NCI-H1092 treated with DMSO at 0.1 percent for 48 hours (cell line): ENCODE data around the gene ENTPD7.
"Not testable (repeated sequence)": the region's sequence is repeated elsewhere in the genome, so short reads cannot be mapped to it uniquely, and the experiment has no call there.

Experiments used
- DNase-seq: peaks from one replicate; lab custom pipeline; 2025; lab: John Stamatoyannopoulos, UW

The ENTPD7 gene

GRCh38 chr10:99689461-99689860 is 30.2 kb downstream of the ENTPD7 start:
- DNase-seq = no peak

DNA sequence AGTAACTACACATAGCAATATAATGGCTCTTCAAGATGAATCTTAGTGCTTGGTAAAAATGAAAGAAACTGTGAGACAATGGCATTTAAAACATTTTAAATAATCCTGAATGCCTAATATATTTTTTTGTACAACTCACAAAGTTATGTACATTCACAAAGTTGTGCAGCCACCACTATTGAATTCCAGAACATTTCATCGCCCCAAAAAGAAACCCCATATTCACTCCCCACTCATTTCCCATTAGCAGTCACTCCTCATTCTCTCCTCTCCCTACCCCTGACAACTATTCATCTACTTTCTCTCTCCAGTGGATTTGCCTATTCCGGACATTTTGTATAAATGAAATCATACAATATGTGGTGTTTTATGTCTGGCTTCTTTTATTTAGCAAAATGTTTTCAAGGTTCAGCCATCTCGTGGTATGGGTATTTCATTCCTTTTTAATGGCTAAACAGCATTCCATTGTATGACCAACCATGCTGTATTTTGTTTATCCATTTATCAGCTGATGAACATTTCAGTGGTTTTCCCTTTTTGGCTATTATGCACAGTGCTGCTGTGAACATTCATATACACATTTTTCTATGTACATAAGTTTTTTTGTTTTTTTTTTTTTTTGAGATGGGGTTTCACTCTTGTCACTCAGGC is 34.7 kb downstream of the ENTPD7 start:
- no peak for DNase-seq

DNA sequence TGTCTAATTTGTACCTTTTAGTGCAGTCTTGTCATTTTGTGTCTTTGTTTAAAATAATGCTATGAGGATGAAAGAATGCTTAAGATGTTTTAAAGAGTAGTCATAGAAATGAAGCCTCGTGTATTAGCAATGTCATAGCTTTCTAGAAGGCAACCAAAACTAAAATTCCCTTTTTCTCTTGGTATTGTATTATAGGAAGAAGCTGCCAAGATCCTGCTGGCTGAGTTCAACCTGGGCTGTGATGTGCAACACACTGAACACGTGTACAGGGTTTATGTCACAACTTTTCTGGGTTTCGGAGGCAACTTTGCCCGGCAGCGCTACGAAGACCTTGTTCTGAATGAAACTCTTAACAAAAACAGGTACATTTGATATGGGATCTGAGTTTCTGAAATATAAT is 36.5 kb downstream of the ENTPD7 start:
- no peak for DNase-seq

DNA sequence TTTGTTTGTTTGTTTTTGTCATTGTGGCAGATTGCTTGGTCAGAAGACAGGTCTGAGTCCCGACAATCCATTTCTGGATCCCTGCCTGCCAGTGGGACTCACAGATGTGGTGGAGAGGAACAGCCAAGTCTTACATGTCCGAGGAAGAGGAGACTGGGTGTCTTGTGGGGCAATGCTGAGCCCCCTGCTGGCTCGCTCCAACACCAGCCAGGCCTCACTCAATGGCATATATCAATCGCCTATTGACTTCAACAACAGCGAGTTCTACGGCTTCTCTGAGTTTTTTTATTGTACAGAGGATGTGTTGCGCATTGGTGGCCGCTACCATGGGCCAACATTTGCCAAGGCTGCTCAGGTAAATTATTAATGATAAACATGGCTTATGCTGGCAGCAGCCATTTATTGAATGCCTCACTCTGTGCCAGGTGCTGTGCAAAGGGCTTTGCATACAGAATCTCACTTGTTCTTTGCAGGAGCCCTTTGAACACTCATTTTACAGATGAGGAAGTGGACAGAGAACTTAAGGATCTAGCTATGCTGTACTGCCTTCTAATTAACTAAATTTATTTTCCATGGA is 39.3 kb downstream of the ENTPD7 start:
- no peak for DNase-seq

DNA sequence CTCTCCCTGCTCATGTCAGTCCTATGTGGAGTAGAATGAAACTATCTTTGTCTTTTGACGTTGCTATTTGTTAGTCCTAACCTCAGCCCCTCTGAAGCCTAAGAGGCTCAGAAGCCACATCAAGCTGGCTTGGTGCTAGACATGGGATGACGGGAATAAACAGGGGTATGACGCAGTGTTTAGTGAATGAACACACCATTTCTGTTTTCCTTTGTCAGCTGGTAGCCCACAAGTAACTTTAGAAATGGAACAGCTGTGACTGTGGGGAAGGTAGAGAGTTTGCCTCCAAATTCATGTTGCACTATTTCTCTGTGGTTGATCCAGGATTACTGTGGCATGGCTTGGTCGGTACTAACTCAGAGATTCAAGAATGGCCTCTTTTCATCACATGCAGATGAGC is 41.3 kb downstream of the ENTPD7 start:
- DNase-seq = no peak

DNA sequence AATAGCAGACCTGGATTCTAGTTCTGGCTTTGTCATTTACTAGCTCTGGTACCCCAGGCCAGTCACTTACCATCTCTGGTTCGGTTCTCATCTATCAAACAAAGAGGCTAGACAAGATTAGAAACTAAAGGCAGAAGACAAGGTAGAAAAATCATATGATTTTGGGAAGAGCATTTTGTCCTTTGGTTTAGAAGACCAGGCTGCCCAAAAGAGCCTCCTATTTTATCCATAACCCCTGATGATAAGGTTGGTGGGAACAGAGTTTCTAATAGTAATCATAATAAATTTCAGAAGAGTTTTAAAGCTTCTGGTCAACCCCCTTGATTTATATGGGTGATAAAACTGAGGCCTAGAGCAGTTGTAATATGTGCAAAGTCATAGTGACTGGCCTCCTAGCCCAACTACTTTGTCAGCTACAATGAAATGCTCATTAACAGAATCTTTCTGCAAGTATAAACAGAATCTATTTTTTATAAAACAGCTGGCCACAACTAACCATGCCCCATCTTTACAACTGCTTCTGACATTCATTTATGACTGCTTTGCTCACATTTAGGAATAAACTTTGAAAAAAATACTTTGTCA is 49.2 kb downstream of the ENTPD7 start:
- no peak for DNase-seq

GRCh38 chr10:99709480-99710229 is 50.3 kb downstream of the ENTPD7 start:
- DNase-seq = no peak

- peak; percentile 22 for DNase-seq
Observed at GRCh38 chr10:99711129-99711719, 51.9 kb downstream of the ENTPD7 start.

- no peak for DNase-seq
Observed at GRCh38 chr10:99714446-99714845, 55.1 kb downstream of the ENTPD7 start.

GRCh38 chr10:99720387-99720786 is 61.1 kb downstream of the ENTPD7 start:
- DNase-seq = no peak

- DNase-seq = no peak
Observed at GRCh38 chr10:99730026-99730425, 70.7 kb downstream of the ENTPD7 start.

GRCh38 chr10:99731306-99732032 is 72.2 kb downstream of the ENTPD7 start:
- no peak for DNase-seq

GRCh38 chr10:99732033-99732842 is 72.9 kb downstream of the ENTPD7 start, which contains the start of the genes COX15 and CUTC:
Gene COX15 (minus strand): TSS chr10:99732127. CDS start chr10:99732049, 78 bp downstream.
Gene CUTC (plus strand): TSS chr10:99732234. CDS start chr10:99732349, 115 bp downstream.
- DNase-seq = peak; percentile 92

GRCh38 chr10:99733366-99733765 is 74.1 kb downstream of the ENTPD7 start:
- DNase-seq = no peak

DNA sequence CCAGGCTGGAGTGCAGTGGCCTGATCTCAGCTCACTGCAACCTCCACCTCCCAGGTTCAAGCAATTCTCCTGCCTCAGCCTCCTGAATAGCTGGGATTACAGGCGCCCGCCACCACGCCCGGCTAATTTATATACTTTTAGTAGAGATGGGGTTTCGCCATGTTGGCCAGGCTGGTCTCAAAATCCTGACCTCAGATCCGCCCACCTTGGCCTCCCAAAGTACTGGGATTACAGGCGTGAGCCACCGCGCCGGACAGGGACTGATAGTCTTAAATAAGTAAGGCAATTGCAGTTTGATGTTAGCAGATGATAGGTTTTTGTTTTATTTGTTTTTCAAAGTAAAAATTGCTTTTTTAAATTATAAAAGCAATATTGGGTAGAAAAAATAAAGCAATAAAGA is 74.8 kb downstream of the ENTPD7 start:
- DNase-seq = not testable (repeated sequence)

DNA sequence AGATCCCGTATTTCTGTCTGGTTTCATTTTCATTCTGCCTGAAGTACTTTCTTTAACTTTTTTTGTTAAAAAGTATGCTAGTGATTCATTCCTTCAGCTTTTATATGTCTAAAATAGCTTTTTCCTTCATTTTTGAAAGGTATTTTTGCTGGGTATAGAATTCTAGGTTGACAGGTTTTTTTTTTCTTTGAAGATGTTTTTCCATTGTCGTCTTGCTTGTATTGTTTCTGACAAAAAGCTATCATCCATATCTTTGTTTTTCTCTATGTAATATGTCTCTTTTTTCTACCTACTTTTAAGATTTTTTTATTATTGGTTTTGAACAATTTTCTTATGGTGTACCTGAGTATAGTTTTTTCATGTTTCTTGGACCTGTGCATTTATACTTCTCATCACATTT is 81.0 kb downstream of the ENTPD7 start:
- no peak for DNase-seq

GRCh38 chr10:99740933-99741559 is 81.7 kb downstream of the ENTPD7 start:
- DNase-seq = no peak

DNA sequence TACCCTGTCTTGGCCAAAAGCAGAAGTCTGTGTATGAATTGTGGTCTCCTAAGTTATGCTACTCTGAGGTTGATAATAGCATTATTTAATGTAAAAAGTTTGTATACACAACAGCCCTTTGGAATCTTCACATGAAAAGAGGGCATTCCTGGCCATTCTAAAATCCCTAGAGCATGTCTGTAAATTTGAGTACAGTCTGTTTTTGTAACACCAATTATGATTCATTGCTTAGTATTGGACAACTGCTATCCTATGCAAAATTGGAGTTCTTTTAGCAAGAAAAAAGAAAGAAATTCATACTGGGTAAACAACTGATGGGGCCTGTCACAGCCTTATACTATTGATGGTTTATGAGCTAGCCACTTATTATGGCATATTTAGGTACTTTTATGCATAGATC is 82.9 kb downstream of the ENTPD7 start:
- no peak for DNase-seq

- no peak for DNase-seq
Observed at GRCh38 chr10:99742701-99743100, 83.4 kb downstream of the ENTPD7 start.

GRCh38 chr10:99743841-99744240 is 84.5 kb downstream of the ENTPD7 start:
- DNase-seq = no peak
